Measurements from ENCODE around the gene SLC2A4RG.

- TF ChIP-seq CTCF (IDR thresholded peaks at IDR 0.05) (no peak), POLR2A (IDR thresholded peaks at IDR 0.05) (no peak)
Observed at GRCh38 chr20:63751471-63752271, 12.1 kb downstream of the SLC2A4RG start.

Measured in adrenal gland (tissue), 5 donors.